Measurements from ENCODE around the gene EVA1A.

Gene EVA1A

DNA sequence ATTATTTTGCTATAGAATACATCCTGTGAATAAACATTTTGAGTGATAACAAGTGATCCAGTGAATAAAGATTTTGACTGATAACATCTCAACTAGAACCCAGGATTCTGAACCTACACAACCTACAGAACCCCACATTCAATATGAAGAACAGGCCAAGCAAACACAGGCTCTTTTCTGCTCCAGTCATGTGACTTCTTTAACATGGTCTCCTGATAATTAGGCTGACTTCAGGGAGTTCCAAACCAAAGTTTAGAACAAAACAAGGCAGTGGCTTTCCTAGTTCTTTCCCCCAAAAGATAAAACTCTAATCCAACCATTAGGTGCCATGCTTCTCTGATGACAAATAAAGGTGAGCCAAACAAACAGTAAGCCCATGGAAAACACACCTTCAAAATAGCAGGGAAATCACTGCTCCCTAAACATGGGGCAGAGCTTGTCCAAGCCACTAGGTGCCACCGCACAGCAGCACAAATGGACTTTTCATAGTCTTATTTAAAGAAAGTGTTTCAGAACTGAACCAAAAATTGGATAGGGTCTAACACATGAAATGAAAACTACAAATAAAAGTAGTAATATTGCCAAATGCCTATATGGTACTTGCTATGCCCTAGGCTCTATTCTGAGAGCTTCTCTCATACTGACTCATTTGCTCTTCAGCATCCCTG lies 95.3 kb downstream of the EVA1A start:
- no peak for DNase-seq (ENCODE audit: low read depth)

GRCh38 chr2:75464348-75464946 lies 96.3 kb downstream of the EVA1A start:
- H3K4me3 ChIP-seq (ENCODE audit: low read depth, low read length) = no peak overlapping the region
- no peak for DNase-seq (ENCODE audit: low read depth)

More for the DNA sequence above, 95.3 kb downstream of the EVA1A start:
- H3K4me3 ChIP-seq (ENCODE audit: low read depth, low read length) = no peak overlapping the region

DNA sequence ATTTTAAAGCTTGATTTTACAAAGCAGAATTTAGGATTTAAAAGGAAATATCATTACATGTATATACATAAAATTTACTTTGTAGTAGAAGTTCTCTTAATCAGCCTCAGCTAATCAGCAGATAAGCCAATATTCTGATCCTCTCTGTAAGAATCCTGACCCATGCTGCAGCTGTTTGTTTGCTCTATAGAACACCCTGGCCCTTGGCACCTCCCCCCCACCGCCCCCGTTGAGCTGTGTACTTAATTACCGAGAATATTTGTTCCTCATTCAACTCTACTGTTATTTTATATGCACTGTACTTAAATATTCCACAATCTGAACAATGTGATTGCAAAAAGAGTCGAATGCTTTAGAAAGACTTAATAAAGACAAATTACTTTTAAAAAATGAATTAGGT lies 98.0 kb downstream of the EVA1A start:
- DNase-seq (ENCODE audit: low read depth) = no peak
- no peak overlapping the region for H3K4me3 ChIP-seq (ENCODE audit: low read depth, low read length)

DNA sequence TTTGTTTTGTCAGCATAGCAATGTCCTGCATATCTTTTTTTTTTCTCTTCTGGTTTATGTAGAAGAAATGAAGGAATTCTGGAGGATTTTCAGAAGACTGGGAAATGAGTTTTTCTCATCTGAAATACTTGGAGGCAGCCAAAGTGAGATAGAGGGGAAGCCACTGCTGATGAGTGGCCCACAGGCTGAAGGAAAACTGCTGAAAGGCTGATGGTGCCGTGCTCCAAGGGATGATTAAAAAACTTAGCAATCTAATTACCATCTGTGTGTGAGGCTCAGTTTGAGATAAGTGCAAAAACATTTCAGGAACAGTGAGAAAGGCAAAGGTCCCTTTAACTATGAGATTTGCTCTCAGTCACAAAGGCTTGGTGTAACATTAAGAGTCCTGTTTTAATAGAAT lies 98.5 kb downstream of the EVA1A start:
- no peak overlapping the region for H3K4me3 ChIP-seq (ENCODE audit: low read depth, low read length)
- no peak for DNase-seq (ENCODE audit: low read depth)

- no peak for DNase-seq (ENCODE audit: low read depth)
- no peak overlapping the region for H3K4me3 ChIP-seq (ENCODE audit: low read depth, low read length)
Measured at GRCh38 chr2:75460630-75461029, 100.1 kb downstream of the EVA1A start.

DNA sequence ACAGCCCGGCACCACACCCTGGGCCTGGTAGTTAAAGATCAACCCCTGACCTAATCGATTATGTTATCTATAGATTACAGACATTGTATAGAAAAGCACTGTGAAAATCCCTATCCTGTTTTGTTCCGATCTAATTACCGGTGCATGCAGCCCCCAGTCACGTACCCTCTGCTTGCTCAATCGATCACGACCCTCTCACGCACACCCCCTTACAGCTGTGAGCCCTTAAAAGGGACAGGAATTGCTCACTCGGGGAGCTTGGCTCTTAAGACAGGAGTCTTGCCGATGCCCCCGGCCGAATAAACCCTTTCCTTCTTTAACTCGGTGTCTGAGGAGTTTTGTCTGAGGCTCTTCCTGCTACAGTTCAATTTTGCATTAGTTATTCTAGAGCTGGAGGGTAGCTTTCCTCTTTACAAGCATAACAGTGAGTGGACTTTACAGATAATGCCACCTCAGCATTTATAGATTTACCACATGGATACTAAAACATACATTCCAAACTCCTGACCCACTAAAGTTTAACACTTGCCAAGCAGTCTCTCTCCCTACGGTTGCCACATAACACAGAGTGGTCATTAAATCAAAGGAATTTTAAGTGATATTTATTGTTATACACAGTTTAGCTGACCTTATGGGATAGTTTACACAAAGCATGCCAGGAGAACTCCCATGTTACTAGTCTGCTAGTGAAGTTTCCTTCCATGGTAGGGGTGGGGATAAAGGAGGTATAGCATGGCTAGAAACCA lies 101.0 kb downstream of the EVA1A start:
- DNase-seq (ENCODE audit: low read depth) = peak; percentile 49
- H3K4me3 ChIP-seq (ENCODE audit: low read depth, low read length) = no peak overlapping the region

- no peak for DNase-seq (ENCODE audit: low read depth)
- H3K4me3 ChIP-seq (ENCODE audit: low read depth, low read length) = no peak overlapping the region
Measured at GRCh38 chr2:75458201-75458600, 102.5 kb downstream of the EVA1A start.

DNA sequence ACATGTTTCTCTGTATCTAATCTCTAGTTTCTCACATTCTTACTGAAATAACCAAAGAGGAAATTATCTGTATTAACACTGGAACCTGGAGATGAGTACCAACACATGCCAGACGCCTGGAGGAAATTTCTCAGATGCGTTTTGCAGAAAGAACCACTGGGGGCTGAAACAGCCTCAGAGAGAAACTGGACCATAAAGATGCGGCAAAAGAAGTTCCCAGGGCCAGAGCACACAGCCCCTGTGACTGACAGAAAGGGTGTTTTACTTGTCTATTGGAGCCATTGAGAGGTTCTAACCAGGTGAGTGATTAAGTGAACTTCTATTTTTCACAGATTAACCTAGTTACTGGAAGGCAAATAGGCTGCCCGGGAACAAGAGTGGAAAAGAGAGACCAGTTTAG lies 103.9 kb downstream of the EVA1A start:
- DNase-seq (ENCODE audit: low read depth) = no peak

GRCh38 chr2:75456111-75456510 lies 104.6 kb downstream of the EVA1A start:
- no peak for DNase-seq (ENCODE audit: low read depth)
- H3K4me3 ChIP-seq (ENCODE audit: low read depth, low read length) = no peak overlapping the region

More for the DNA sequence above, 103.9 kb downstream of the EVA1A start:
- no peak overlapping the region for H3K4me3 ChIP-seq (ENCODE audit: low read depth, low read length)

DNA sequence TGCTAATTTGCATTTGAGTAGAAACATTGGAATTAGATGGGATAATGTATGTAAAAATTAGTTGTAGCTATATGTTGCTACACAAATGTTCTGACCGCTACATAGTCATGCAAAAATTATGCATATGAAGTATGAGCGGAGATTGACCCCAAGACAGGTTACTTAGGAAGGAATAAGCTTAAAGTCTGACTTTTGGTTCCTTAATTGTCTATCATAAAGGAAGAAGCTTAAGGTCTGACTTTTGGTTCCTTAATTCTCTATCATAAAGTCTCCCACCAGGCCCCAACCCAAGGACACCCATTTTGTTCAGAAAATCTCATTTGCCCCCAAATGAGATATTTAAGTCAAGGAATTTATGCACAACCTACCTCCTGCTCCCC lies 106.5 kb downstream of the EVA1A start:
- H3K4me3 ChIP-seq (ENCODE audit: low read depth, low read length) = no peak overlapping the region
- no peak for DNase-seq (ENCODE audit: low read depth)

- H3K4me3 ChIP-seq (ENCODE audit: low read depth, low read length) = no peak overlapping the region
- DNase-seq (ENCODE audit: low read depth) = no peak
Measured at GRCh38 chr2:75453384-75454240, 107.1 kb downstream of the EVA1A start.

DNA sequence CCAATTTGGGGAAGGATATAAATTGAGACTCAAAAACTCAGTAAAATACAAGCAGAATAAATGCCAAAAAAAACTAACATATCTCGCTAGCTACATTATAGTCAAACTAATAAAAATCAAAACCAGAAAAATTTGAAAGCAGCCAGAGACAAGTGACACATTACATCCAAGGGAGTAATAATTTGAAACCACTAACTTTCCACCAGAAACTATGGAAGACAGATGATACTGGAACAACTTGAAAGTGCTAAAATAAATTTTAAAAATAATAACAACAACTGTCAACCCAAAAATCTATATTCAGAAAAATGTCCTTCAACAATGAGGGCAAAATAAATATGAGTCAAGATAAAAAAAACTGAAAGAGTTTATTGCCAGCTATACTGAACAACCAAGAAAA lies 110.7 kb downstream of the EVA1A start:
- no peak for DNase-seq (ENCODE audit: low read depth)

DNA sequence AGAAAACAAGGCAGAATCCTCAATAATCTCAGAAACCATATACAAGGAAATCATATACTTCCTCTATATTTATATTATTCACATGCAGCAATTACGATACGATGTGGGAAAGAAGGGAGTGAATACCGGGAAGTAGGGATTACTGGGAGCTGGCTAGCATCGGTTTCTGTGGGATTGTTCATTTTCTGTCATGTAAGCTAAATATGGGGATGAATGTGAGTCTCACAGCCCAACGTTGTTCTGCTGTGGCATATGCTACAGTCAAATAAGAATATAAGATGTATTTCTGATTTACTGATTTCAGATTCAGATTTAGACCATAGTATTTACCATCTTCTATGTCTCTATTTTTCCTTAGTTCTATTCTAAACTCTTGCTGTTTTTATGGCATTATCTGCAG lies 113.6 kb downstream of the EVA1A start:
- DNase-seq (ENCODE audit: low read depth) = no peak

More for the DNA sequence above, 110.7 kb downstream of the EVA1A start:
- no peak overlapping the region for H3K4me3 ChIP-seq (ENCODE audit: low read depth, low read length)

More for the DNA sequence above, 113.6 kb downstream of the EVA1A start:
- no peak overlapping the region for H3K4me3 ChIP-seq (ENCODE audit: low read depth, low read length)
